Kidney (tissue), 14 donors: ENCODE results near the gene ASGR2. TPM values are rescaled to one million over a fixed set of nuclear protein-coding genes. Genes with fewer than 3 reads are reported as not detected.

Source experiments
- DNase-seq, 5 donors: peaks; one replicate each; pipeline ENCODE4 v3.0.0-alpha.2; 2013 to 2020
- FAIRE-seq: peaks from 2 replicates; lab custom pipeline; 2012; peaks lifted over from hg19 to GRCh38; lab: Jason Lieb, UNC
- H3K27ac ChIP-seq, 2 donors: one replicate each; pipeline ENCODE4 v1.7.0; 2013; ENCODE audit warnings: low read depth in 2 of 2, low read length in 2 of 2, inconsistent platforms in 1 of 2
- H3K27me3 ChIP-seq: one replicate; pipeline ENCODE4 v1.7.1; 2013; ENCODE audit warnings: low read length, inconsistent platforms; ENCODE audit not compliant: control insufficient read depth, insufficient read depth
- H3K36me3 ChIP-seq, 3 donors: one replicate each; pipeline versions ENCODE4 v1.7.0 to v1.7.1; 2013; ENCODE audit warnings: low read length in 3 of 3, control low read depth in 1 of 3, inconsistent platforms in 1 of 3; ENCODE audit not compliant: insufficient read depth in 3 of 3, control insufficient read depth in 2 of 3
- H3K4me1 ChIP-seq, 3 donors: one replicate each; pipeline versions ENCODE4 v1.7.0 to v1.7.1; 2013; ENCODE audit warnings: low read length in 3 of 3, inconsistent platforms in 1 of 3, low read depth in 1 of 3; ENCODE audit not compliant: control insufficient read depth in 2 of 3, insufficient read depth in 2 of 3
- H3K4me3 ChIP-seq, 3 donors: one replicate each; pipeline versions ENCODE4 v1.7.0 to v1.8.1; 2013; ENCODE audit warnings: low read length in 3 of 3, control low read depth in 1 of 3, inconsistent platforms in 1 of 3
- H3K9ac ChIP-seq, 3 donors: one replicate each; pipeline versions ENCODE4 v1.7.0 to v1.7.1; 2013; ENCODE audit warnings: low read length in 3 of 3, control low read depth in 1 of 3, inconsistent platforms in 1 of 3
- H3K9me3 ChIP-seq, 3 donors: one replicate each; pipeline versions ENCODE4 v1.7.0 to v1.7.1; 2013; ENCODE audit warnings: low read length in 3 of 3, control low read depth in 1 of 3, inconsistent platforms in 1 of 3; ENCODE audit not compliant: control insufficient read depth in 2 of 3, insufficient read depth in 1 of 3
- CTCF ChIP-seq: IDR thresholded peaks from 3 replicates; pipeline ENCODE4 v1.5.1; 2012; ENCODE audit warnings: mild to moderate bottlenecking, moderate library complexity, borderline replicate concordance; ENCODE audit not compliant: insufficient read depth; ENCODE audit errors: extremely low read depth
- intact Hi-C: fragments of 100-400 bp; cut with DNase I; formaldehyde crosslinking; loops from one replicate; pipeline ENCODE4 v1.11.1; 2022
- polyA plus RNA-seq: library from polyadenylated mRNA; stranded (reverse); fragments of 350-450 nt; fragmentation: Illumina TruSeq; extraction: RNeasy Lipid Tissue Mini Kit (QIAGEN cat#74804); gene quantifications from one replicate; pipeline ENCODE4 v1.2.3, GENCODE V29; 2014; ENCODE audit warnings: low read depth, low replicate concordance; ENCODE audit not compliant: insufficient read depth
- total RNA-seq: library from RNA; stranded (reverse); fragmentation: NEBNext Ultra II Directional; extraction: Animal tissue kit (Norgen Biotek cat#: 25700); gene quantifications from one replicate; pipeline ENCODE4 v1.2.1, GENCODE V29; 2021
- donor health status: control.
- donor health status: control.
- donor health status: control.
- donor health status: control.
- donor health status: control.
- donor health status: DM: yes; HTN: yes; CAD: no.
- donor health status: Normal renal cell carcinoma (clear cell type).

ASGR2 gene
- total and polyA plus RNA-seq, 2 donors from 2014 or later: 1.2 to 1.4 TPM

- no peak for FAIRE-seq
- intact Hi-C loops: no loop called here
- Histone ChIP-seq H3K9ac (no peak overlapping the region), H3K27me3 (no peaks in the 10 kb centered on the region), H3K4me1 (no peaks in the 10 kb centered on the region), H3K36me3 (no peaks in the 10 kb centered on the region), H3K4me3 (no peak overlapping the region), H3K9me3 (no peaks in the 10 kb centered on the region), H3K27ac (no peak overlapping the region)
- DNase-seq: no peak
- TF ChIP-seq CTCF: no peak
These were observed 54.3 kb downstream of the ASGR2 start for GRCh38 chr17:7060165-7060891.

GRCh38 chr17:7058831-7059447 lies 55.7 kb downstream of the ASGR2 start:
- DNase-seq (no peak), FAIRE-seq (no peak)
- Histone ChIP-seq H3K4me1 (no peaks in the 10 kb centered on the region), H3K9me3 (no peaks in the 10 kb centered on the region), H3K9ac (no peak overlapping the region), H3K27ac (no peak overlapping the region), H3K36me3 (no peaks in the 10 kb centered on the region), H3K27me3 (no peaks in the 10 kb centered on the region), H3K4me3 (no peak overlapping the region)
- no peak for TF ChIP-seq CTCF
- intact Hi-C loops: no loop called here

GRCh38 chr17:7056386-7056785 lies 58.2 kb downstream of the ASGR2 start:
- FAIRE-seq: no peak

More at GRCh38 chr17:7056386-7056785, 58.2 kb downstream of the ASGR2 start:
- no peak overlapping the region for H3K9ac ChIP-seq
- DNase-seq: no peak
- no peak overlapping the region for H3K27ac ChIP-seq
- no peaks in the 10 kb centered on the region for H3K27me3 ChIP-seq
- H3K4me3 ChIP-seq: no peak overlapping the region
- no peak for TF ChIP-seq CTCF
- intact Hi-C loops: no loop called here
- H3K4me1 ChIP-seq: no peaks in the 10 kb centered on the region
- no peaks in the 10 kb centered on the region for H3K9me3 ChIP-seq
- no peaks in the 10 kb centered on the region for H3K36me3 ChIP-seq

Other genes starting within 250 kb of the ASGR2 start
- not detected for gene ALOX12, start 118.8 kb downstream of the ASGR2 start, total RNA-seq
- not detected for gene ALOX12, start 118.8 kb downstream of the ASGR2 start, polyA plus RNA-seq
- 195 TPM for gene RNASEK, start 102.2 kb downstream of the ASGR2 start, total RNA-seq
- gene RNASEK, start 102.2 kb downstream of the ASGR2 start, polyA plus RNA-seq: 971 TPM
- gene BCL6B, start 91.8 kb downstream of the ASGR2 start, total RNA-seq: 33.3 TPM
- 4.4 TPM for gene BCL6B, start 91.8 kb downstream of the ASGR2 start, polyA plus RNA-seq
- 6.5 TPM for gene SLC16A13, start 78.8 kb downstream of the ASGR2 start, total RNA-seq
- gene SLC16A13, start 78.8 kb downstream of the ASGR2 start, polyA plus RNA-seq: 11.6 TPM
- 2.1 TPM for gene SLC16A11, start 70.7 kb downstream of the ASGR2 start, total RNA-seq
- 7.8 TPM for gene SLC16A11, start 70.7 kb downstream of the ASGR2 start, polyA plus RNA-seq
- 16.1 TPM for gene CLEC10A, start 34.6 kb downstream of the ASGR2 start, total RNA-seq
- gene CLEC10A, start 34.6 kb downstream of the ASGR2 start, polyA plus RNA-seq: 1.5 TPM
- gene ASGR1, start 64.5 kb upstream of the ASGR2 start, total RNA-seq: 2.1 TPM
- gene ASGR1, start 64.5 kb upstream of the ASGR2 start, polyA plus RNA-seq: 1.4 TPM
- 18.9 TPM for gene DLG4, start 105.0 kb upstream of the ASGR2 start, total RNA-seq
- 6.6 TPM for gene DLG4, start 105.0 kb upstream of the ASGR2 start, polyA plus RNA-seq
- gene ACADVL, start 105.1 kb upstream of the ASGR2 start, total RNA-seq: 689 TPM
- gene ACADVL, start 105.1 kb upstream of the ASGR2 start, polyA plus RNA-seq: 1,202 TPM
- 35.8 TPM for gene DVL2, start 119.7 kb upstream of the ASGR2 start, total RNA-seq
- gene DVL2, start 119.7 kb upstream of the ASGR2 start, polyA plus RNA-seq: 18.0 TPM
- gene PHF23, start 124.6 kb upstream of the ASGR2 start, total RNA-seq: 28.1 TPM
- 48.5 TPM for gene PHF23, start 124.6 kb upstream of the ASGR2 start, polyA plus RNA-seq
- gene GABARAP, start 127.6 kb upstream of the ASGR2 start, total RNA-seq: 477 TPM
- 1,483 TPM for gene GABARAP, start 127.6 kb upstream of the ASGR2 start, polyA plus RNA-seq
- 113 TPM for gene CTDNEP1, start 136.9 kb upstream of the ASGR2 start, total RNA-seq
- 124 TPM for gene CTDNEP1, start 136.9 kb upstream of the ASGR2 start, polyA plus RNA-seq
- gene ELP5, start 137.4 kb upstream of the ASGR2 start, total RNA-seq: 41.9 TPM
- 110 TPM for gene ELP5, start 137.4 kb upstream of the ASGR2 start, polyA plus RNA-seq
- gene CLDN7, start 147.7 kb upstream of the ASGR2 start, total RNA-seq: 233 TPM
- 119 TPM for gene CLDN7, start 147.7 kb upstream of the ASGR2 start, polyA plus RNA-seq
- 4.2 TPM for gene SLC2A4, start 166.9 kb upstream of the ASGR2 start, total RNA-seq
- 2.8 TPM for gene SLC2A4, start 166.9 kb upstream of the ASGR2 start, polyA plus RNA-seq
- 1.3 TPM for gene YBX2, start 179.8 kb upstream of the ASGR2 start, total RNA-seq
- 3.3 TPM for gene YBX2, start 179.8 kb upstream of the ASGR2 start, polyA plus RNA-seq
- gene EIF5A, start 192.8 kb upstream of the ASGR2 start, total RNA-seq: 306 TPM
- gene EIF5A, start 192.8 kb upstream of the ASGR2 start, polyA plus RNA-seq: 434 TPM
- 67.0 TPM for gene GPS2, start 200.5 kb upstream of the ASGR2 start, total RNA-seq
- 101 TPM for gene GPS2, start 200.5 kb upstream of the ASGR2 start, polyA plus RNA-seq
- gene NEURL4, start 214.5 kb upstream of the ASGR2 start, total RNA-seq: 44.7 TPM
- gene NEURL4, start 214.5 kb upstream of the ASGR2 start, polyA plus RNA-seq: 21.2 TPM
- 26.0 TPM for gene ACAP1, start 221.7 kb upstream of the ASGR2 start, total RNA-seq
- gene ACAP1, start 221.7 kb upstream of the ASGR2 start, polyA plus RNA-seq: 9.9 TPM
- gene KCTD11, start 237.3 kb upstream of the ASGR2 start, total RNA-seq: 14.4 TPM
- 7.2 TPM for gene KCTD11, start 237.3 kb upstream of the ASGR2 start, polyA plus RNA-seq
- not detected for gene TMEM95, start 240.3 kb upstream of the ASGR2 start, total RNA-seq
- not detected for gene TMEM95, start 240.3 kb upstream of the ASGR2 start, polyA plus RNA-seq